ENCODE data around the gene RNF182. TPM values are rescaled to one million over a fixed set of nuclear protein-coding genes. Genes with fewer than 3 reads are reported as not detected.

RNF182 gene
- total and polyA plus RNA-seq, 9 of the 15 experiments (the other 6 are each of a cell fraction or from before 2014, with no cell fraction given): 12.8 to 22.8 (median 17.5) TPM

GRCh38 chr6:13929196-13929595 lies 4.4 kb downstream of the RNF182 start (continued):
- TF ChIP-seq BHLHE40 (IDR thresholded peaks at IDR 0.05; ENCODE audit: low read length) (no peak), ZBED1 (IDR thresholded peaks at IDR 0.05) (no peak), NFXL1 (CRISPR knock-in tag; IDR thresholded peaks at IDR 0.05) (no peak), PKNOX1 (IDR thresholded peaks at IDR 0.05) (peak; percentile 88), CREM (IDR thresholded peaks at IDR 0.05; ENCODE audit: low read depth) (no peak), NR2C2 (CRISPR knock-in tag; IDR thresholded peaks at IDR 0.05) (no peak), NR2C2 (tag; IDR thresholded peaks at IDR 0.05) (no peak), ZNF134 (CRISPR knock-in tag; conservative IDR thresholded peaks at IDR 0.05) (no peak)

- H3K9me3 ChIP-seq (replicated peaks; ENCODE audit: control insufficient read depth, insufficient read depth, low read depth, low read length): 0 out of 2 replicates have a peak, but pooled peaks cover 3% of the 10 kb centered on the region
- DNase-seq (ENCODE audit: extremely low read depth in 1 of 4, low spot score in 3 of 4) (peak in 1 of 4 experiments; percentile 53), ATAC-seq (no peak), FAIRE-seq (no peak)
- no TSS peak for BruUV-seq (replicated peaks)
- intact Hi-C loops (cut with micrococcal nuclease) (no loop called here), in situ Hi-C loops (cut with MboI) (no loop called here)
- peak overlapping the region; percentile 2; the same call in 1 of the 2 replicates for H3K4me2 ChIP-seq (ENCODE audit: insufficient read depth, low read length)
- POLR2A ChIA-PET: interaction anchor here (0.5 kb wide), 1 partner anchor 26 kb away, joined by 4 read pairs; no protein-coding TSS in a partner anchor
- H3K36me3 ChIP-seq (ENCODE audit: control insufficient read depth, insufficient read depth, low read length): no peaks in the 10 kb centered on the region
- H3K9me1 ChIP-seq (ENCODE audit: control insufficient read depth, insufficient read depth, low read length): no peaks in the 10 kb centered on the region
- H4K20me1 ChIP-seq (replicated peaks; ENCODE audit: control insufficient read depth, insufficient read depth, low read length): no peaks in the 10 kb centered on the region
- peaks cover 3 to 31% of the 10 kb centered on the region in 2 experiments; a peak in 3 of 5 replicates for H3K4me1 ChIP-seq (replicated peaks in 1 of 2; ENCODE audit: control insufficient read depth in 2 of 2, insufficient read depth in 2 of 2, low read length in 2 of 2)
- H3K9ac ChIP-seq (ENCODE audit: insufficient read depth in 1 of 2, low read depth in 2 of 2, low read length in 2 of 2): no peak overlapping the region
- peaks cover 99% of the 10 kb centered on the region for H3K79me2 ChIP-seq (ENCODE audit: control insufficient read depth, insufficient read depth, low read length)
- no peaks in the 10 kb centered on the region for H3K27me3 ChIP-seq (ENCODE audit: control insufficient read depth in 2 of 2, insufficient read depth in 2 of 2, low read length in 2 of 2)
- WGBS (ENCODE audit: insufficient coverage, low coverage, missing lambda C conversion rate): 5% methylated on average over 1 of the region's 1 CpG
- CTCF ChIA-PET (ENCODE audit: low intra/inter-chr PET ratio): no interaction called here
- H3K4me3 ChIP-seq: no peak overlapping the region
- 0 out of 2 replicates have a peak overlapping the region, but pooled peaks have one; percentile 7 for H2AFZ ChIP-seq (ENCODE audit: low read depth, low read length)
- peak overlapping the region; percentile 27; the same call in 2 of the 3 replicates for H3K27ac ChIP-seq (ENCODE audit: extremely low read depth, low read depth, low read length)
- no peak for TF ChIP-seq ZBTB11 (CRISPR knock-in tag; IDR thresholded peaks at IDR 0.05)
- 0 out of 2 replicates have a peak, but pooled peaks have one; percentile 23 for TF ChIP-seq SMAD4 (CRISPR knock-in tag; conservative IDR thresholded peaks at IDR 0.05)
- no peak for TF ChIP-seq PREB (CRISPR knock-in tag; IDR thresholded peaks at IDR 0.05)
- TF ChIP-seq TCF3 (CRISPR knock-in tag; IDR thresholded peaks at IDR 0.05): peak; percentile 78
- peak; percentile 72 for TF ChIP-seq NCOR1 (IDR thresholded peaks at IDR 0.05)
- no peak for TF ChIP-seq CEBPG (CRISPR knock-in tag; IDR thresholded peaks at IDR 0.05)
- 0 out of 4 replicates have a peak, but pooled peaks of 1 of the 2 experiments have one; percentile 14 for TF ChIP-seq CEBPG (tag; conservative IDR thresholded peaks at IDR 0.05 in 1 of 2, IDR thresholded peaks at IDR 0.05 in 1 of 2)
- TF ChIP-seq CREBBP (IDR thresholded peaks at IDR 0.05; ENCODE audit: low read depth, low read length): no peak
Measured at GRCh38 chr6:13931797-13932402, 7.1 kb downstream of the RNF182 start.
